ENCODE results near the gene IKZF3.
A peak's percentile ranks its signal among the peaks of the same experiment; 100 is the strongest.
"Not testable (repeated sequence)": the region's sequence is repeated elsewhere in the genome, so short reads cannot be mapped to it uniquely, and the experiment has no call there.

The IKZF3 gene

DNA sequence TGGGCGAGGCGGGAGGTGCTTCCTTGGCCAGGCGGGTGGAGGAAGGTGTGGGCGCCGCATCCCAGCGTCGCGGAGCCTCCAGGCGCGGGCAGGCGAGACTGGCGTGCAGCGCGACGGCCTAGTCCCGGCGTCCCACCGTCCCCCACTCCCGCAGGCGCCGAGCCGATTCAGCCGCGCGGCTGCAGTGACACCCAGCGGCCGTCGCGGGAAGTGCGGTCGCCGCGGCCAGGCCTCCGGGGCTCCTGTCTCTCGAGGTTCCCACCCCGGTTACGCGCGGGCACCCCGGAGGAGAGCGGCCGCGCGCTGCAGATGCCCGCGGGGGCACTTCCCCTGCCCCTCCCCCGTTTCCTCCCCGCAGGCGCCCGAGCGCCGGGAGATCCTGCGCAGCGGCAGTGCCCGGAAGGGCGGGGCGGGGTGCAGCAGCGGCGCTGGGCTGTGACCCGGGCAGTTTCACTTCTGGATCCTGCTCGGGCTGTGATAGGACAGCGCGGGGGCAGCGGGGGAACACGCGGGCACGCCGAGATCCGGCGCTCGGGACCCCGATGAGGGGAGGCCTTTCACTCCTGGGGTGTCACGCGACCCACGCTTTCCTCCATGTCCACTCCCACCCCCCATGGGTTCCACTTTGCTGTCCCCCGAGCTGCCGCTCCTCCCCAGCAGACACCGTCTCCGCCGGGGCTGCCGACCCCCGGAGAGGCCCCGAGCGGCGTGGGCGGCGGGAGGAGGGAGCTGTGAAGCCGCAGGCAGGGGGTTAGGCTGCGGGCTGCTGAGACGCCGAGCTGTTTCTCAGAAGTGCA is 109.8 kb downstream of the IKZF3 start:
- DNase-seq, result peak; percentile 56

DNA sequence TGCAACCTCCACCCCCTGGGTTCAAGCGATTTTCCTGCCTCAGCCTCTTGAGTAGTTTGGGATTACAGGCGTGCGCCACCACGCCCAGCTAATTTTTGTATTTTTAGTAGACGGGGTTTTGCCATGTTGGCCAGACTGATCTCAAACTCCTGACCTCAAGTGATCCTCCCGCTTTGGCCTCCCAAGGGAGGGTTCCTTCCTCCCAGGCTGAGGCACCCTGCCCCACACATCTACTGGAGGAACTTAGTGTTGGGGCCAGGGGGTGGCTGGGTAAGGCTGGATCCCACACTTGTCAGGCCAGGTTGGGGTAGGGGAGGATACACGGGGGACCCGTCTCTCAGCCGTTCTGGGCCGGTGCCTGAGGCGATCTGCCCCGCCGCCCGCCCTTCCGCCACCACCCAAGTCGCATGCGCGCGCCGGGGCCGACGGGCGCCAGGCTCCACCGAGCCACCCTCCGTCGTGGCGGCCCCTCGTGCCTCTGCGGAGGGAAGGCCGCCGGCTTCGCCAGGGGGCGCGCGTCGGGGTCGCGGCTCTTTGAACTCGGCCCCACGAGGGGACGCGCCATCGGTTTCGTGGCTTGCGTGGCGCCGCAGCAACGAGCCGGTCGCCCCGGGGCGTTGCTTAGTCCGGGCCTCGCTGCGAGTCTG is 110.5 kb downstream of the IKZF3 start:
- DNase-seq, result no peak

- no peak for DNase-seq
Measured at GRCh38 chr17:39752241-39752881, 111.8 kb downstream of the IKZF3 start.

- DNase-seq, result no peak
Measured at GRCh38 chr17:39751637-39752036, 112.5 kb downstream of the IKZF3 start.

GRCh38 chr17:39751016-39751543 is 113.0 kb downstream of the IKZF3 start:
- no peak for DNase-seq

DNA sequence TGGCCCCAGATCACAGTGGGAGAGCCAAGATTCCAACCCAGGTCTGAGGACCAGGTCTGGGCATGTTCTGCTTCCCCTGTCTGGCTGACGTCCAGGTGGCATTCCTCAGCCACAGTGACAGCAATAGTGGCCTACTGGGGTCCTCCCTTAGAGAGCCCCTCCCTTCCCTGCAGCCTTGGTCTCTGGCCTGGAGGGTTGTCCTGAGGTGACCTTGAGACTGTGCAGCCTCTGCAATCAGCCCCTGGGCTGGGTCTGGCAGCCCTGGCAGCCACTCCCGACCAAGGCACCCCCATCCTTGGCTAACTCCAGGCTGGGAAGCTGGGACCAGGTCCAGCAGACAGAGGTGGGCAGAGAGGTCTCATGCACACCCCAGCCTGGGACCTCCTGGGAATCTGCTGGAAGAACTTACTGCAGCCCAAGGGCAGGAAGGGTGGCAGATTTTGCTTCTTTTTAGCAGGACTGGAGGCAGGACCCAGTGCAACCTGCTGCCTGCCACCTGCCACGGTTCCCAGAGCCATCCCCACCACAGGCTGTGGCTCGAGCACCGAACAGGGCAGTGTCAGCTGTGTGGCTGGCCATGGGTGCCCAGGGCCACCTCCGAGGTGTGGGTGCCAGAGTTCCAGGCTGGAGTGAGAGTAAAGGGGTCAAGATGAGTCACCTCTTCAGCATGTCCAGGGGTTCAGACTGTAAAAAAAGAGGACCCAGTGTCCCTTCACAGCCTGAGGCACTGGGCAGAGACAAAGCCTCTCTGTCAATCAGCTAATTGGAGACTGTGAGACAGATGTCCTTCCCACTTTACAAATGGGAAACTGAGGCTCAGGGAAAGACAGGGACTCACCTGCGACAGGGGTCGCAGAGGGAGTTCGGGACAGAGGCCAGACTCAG is 113.7 kb downstream of the IKZF3 start:
- DNase-seq, result no peak

DNA sequence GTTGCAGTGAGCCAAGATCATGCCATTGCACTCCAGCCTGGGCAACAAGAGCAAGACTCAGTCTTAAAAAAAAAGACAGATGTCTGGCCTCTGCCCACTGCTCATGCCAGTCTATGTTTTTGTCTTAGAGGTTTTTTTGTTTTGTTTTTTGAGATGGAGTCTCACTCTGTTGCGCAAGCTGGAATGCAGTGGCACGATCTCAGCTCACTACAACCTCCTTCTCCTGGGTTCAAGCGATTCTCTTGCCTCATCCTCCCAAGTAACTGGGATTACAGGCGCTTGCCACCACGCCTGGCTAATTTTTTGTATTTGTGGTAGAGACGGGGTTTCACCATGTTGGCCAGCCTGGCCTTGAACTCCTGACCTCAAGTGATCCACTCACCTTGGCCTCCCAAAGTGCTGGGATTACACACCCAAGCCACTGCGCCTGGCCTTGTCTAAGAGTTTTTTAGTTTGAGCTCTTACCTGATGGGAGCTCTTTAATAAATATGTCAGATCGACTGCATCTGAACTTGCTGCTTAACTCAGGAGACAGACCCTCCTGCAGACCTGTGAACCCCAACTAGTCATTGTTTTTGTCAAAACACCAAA is 115.6 kb downstream of the IKZF3 start:
- DNase-seq, result not testable (repeated sequence)

- no peak for DNase-seq
Measured at GRCh38 chr17:39747745-39748144, 116.4 kb downstream of the IKZF3 start.

- DNase-seq, result no peak
Measured at GRCh38 chr17:39746145-39746461, 118.0 kb downstream of the IKZF3 start.

- no peak for DNase-seq
Measured at GRCh38 chr17:39745335-39746144, 118.6 kb downstream of the IKZF3 start.

- DNase-seq, result no peak
Measured at GRCh38 chr17:39744836-39745215, 119.3 kb downstream of the IKZF3 start.

DNA sequence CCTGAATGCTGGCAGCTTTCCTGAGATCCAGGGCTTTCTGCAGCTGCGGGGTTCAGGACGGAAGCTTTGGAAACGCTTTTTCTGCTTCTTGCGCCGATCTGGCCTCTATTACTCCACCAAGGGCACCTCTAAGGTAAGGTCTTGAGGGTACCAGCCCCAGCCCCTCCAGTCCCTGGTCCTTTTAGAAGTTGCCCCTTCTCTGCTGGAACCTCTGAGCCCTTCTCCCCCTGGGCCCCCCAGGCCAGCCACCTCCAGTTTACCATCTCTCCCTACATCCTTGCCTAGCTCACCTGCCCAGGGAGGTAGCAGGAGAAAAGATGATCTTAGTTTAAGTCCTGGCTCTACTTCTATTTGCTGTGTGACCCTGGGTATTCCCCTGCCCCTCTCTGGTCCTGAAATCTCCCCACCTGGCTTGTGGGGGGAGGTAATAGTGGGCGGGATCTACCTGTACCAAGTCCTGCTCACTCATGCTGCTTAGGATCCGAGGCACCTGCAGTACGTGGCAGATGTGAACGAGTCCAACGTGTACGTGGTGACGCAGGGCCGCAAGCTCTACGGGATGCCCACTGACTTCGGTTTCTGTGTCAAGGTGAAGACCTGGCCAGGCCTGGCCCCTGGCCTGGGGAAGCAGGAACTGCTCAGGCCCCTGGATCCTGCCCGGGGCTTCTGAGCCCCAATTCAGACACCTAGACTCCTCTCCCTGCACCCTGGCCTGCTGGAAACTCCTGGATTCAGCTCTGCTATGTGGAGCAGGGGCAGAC is 119.9 kb downstream of the IKZF3 start:
- no peak for DNase-seq

DNA sequence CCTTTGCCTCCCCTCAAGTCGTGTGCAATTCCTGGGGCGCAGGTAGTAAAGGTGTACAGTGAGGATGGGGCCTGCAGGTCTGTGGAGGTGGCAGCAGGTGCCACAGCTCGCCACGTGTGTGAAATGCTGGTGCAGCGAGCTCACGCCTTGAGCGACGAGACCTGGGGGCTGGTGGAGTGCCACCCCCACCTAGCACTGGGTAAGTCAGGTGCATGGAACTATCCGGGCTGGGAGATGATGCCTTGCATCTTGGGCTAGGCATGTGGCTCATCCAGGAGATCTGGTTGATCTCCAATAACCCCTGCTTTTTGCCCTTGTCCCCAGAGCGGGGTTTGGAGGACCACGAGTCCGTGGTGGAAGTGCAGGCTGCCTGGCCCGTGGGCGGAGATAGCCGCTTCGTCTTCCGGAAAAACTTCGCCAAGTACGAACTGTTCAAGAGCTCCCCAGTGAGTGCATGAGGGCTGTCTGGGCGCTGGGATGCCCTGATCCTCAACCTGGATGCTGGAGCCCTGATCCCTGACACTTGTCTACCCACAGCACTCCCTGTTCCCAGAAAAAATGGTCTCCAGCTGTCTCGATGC is 121.2 kb downstream of the IKZF3 start:
- no peak for DNase-seq

GRCh38 chr17:39742126-39742855 is 121.8 kb downstream of the IKZF3 start:
- DNase-seq, result no peak

DNA sequence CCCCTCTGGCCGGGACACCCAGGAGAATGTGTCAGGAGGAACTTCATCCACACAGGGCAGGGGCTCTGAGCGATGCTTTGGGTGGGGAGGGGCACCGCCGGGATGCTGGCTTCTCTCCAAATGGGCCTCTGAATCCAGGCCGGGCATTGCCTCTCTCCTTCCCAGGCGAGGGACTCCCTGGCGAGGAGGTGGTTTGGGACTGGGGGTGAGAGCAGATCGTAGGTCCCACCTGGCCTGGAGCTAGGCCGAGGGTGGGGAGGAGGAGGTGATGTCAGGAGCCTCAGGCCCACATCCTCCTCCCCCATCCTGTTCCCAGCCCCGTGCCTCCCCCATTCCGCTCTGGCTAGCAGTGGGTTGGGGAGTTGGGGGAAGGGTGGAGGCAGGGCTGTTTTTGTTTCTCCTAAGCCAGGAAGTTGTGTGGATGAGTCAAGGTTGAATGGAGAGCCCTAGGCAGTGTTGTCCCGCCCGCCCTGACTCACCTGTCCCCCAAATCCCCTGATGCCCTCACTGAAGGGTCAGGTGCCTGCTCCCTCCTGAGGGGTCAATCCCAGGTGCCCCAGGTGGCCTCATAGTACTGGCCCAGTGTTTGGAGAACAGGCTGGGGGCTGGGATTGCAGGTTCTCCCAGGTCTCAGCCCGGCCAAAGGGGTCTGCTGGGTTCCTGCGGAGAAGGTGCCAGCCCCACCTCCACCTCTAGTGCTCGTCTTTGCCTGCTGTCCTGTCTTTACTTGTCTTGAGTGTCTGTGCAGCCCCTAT is 123.6 kb downstream of the IKZF3 start:
- no peak for DNase-seq

DNA sequence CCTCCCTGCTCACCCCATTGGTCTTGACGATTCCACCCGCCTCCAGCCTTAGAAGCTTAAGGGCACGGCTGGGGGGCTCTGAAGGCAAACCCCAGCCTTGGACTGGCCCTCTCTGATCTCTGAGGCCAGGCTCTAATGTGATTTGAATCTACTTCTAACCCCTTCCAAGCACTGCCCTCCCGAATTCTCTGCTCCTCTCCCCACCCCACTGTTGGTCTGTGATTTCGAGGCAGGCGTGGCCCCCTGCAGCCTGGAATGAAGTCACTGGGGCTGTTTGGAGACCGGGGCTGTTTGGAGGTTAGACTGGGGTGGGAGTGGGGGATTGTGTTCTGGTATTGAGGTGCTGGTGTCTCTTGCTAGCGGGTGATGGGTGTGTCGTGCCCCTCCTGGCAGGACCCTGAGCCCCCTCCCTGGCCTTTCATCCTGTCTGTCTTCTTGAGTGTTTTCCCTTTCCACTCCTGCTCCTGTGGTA is 124.2 kb downstream of the IKZF3 start:
- no peak for DNase-seq

DNA sequence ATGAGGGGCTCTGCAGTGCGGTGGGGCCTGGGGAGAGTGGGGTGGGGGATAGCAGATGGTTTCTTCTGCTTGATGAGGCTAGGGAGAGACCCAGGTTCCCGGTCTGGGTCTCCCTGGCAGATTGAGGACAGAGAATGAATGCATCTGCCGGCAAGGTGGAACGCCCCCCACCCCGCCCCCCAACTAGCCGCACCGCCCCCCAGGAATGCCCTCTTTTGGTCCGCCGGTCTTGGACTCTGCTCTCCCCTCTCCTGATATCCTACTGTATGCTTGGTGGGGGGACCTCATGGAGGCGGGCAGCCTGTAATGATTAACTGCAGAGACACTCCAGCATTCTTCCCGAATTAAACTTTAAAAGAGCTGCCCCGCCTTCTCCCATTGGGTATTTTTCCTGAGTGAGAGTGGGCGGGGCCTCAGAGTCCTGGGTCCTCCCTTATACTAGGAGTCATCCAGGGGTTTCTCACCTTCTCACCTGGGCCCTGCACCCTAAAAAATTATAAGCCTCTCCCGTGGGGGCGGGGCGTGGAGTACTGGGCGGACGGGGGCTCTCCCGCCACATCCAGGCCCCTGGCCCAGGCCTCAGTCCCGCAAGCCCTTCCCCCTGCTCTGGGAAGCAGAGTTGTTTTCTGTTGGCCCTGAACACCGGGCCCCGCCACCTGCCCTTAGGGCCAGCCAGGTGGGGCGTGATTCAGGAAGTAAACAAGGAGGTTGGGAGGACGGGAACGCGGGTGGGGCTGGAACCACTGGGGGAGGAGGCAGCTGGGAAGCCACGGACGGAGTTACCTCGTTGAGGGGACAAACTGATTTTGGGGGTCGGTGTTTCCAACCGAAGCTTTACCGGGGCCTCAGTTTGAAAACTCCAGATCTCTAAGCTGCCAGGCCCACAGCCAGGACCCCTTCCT is 124.9 kb downstream of the IKZF3 start:
- no peak for DNase-seq

- DNase-seq, result no peak
Measured at GRCh38 chr17:39738568-39738901, 125.6 kb downstream of the IKZF3 start.

Data from NCI-H1417 treated with DMSO at 0.1 percent for 48 hours (cell line).